GM18526 (cell line): ENCODE data around the gene ARMC12.

Experiments
- POLR2A ChIP-seq: IDR thresholded peaks from 3 replicates; pipeline ENCODE4 v1.6.1; 2011; ENCODE audit not compliant: insufficient read length; ENCODE audit errors: extremely low read depth

The ARMC12 gene

DNA sequence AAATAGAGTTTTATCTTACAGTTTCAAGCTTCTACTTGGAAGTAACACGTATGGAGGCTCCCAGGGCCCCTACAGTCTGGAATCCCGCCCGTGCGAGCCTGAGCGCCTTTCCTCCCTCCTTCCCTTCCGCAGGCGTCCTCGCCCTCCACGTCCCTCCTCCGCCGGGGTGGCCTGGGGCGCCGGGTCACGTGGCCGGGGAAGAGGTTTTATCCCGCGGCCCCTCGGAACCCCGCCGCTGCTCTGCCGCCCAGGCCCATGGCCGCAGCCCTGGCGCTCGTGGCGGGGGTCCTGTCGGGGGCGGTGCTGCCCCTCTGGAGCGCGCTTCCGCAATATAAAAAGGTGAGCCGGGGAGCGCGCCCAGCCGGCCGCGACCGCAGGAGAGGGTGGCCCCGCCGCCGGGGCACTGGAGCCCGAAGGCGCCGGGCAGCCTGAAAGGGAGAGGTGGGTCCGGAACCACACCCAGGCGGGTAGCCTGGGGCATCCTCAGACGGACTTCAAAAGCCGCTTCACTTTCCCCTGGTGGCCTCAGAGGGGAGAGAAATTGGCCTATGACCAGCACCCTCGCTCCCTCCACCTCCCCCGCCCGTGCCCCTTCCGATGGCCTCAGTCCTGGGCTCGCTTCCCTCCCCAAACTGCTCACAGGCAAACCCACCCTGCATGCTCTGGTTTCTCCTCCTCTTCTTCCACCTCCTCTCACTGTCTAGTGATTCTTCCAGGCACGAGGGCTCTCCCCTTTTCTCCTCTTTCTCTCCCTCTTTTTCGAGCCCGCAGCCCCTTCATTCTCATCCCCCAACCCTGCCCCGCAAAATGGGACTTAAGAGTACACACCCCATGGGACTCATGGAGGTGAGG is 39.8 kb downstream of the ARMC12 start, which contains the start of gene CLPSL2:
Gene CLPSL2, plus strand, starts transcription at position 235 of the 852 bp plus-strand sequence. Its CDS starts 21 bp downstream, at position 256.
- TF ChIP-seq POLR2A: no peak

DNA sequence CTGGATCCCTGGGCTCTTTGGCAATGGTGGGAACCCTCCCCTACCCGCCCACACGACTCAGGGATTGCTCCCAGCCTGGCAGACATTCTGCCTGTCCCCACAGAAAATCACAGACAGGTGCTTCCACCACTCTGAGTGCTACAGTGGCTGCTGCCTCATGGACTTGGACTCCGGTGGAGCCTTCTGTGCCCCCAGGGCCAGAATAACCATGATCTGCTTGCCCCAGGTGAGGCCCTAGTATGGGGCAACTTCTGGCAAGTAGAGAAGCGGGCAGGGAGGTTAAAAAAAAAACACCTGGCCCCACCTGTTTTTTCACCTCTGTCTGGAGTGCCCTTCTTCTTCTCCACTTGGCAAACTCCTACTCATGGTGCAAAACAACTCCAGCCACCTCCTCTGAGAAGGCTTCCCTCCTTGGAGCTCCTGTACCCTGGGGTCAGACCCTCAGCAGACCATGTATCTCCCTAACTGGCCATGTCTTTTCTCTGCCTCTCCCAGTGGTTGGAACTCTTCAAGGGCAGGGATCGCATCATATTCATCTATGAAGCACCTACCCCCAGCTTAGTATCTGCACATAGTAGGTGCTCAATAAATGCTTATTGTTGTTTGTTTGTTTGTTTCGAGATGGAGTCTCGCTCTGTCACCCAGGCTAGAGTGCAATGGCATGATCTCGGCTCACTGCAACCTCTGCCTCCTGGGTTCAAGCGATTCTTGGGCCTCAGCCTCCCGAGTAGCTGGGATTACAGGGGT is 40.7 kb downstream of the ARMC12 start:
- TF ChIP-seq POLR2A: no peak

DNA sequence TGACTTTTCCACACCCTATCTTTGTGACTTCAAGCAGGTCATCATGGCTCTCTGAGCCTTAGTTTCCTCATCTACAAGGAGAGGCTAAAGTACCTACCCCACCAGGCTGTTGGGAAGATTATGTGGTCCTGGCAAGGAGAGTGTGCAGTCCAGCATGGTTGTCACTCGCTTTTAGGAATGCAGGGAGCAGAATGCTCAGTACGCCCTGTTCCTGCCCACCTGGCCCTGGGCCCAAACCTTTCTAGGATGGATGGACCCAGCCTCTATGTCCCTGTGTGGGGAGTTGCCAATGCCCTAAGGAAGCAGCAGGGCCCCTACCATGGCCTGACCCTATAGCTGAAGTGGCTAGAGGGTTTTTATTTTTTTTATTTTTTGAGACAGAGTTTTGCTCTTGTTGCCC is 41.6 kb downstream of the ARMC12 start:
- TF ChIP-seq POLR2A: no peak

DNA sequence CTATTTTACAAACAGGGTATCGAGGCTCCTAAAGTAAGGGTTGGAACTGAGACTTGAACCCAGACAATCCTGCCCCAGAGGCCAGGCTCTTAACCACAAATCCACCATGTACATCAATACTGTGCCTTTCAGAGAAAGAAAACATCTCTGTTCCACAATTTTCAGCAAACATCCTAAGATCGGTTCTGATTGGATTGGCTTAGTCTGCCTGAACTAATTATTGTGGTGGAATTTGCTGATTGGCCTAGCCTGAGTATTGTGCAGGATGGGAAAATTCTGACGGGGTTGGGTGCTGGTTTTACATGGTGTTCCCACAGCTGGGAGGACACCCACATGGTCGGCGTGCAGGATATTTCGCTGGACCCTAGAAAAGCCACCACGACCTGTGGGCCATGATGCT is 43.9 kb downstream of the ARMC12 start, which contains the start of gene CLPSL1:
Gene CLPSL1, plus strand, starts transcription at position 301 of the 400 bp plus-strand sequence. Its CDS starts 92 bp downstream, at position 393.
- no peak for TF ChIP-seq POLR2A

DNA sequence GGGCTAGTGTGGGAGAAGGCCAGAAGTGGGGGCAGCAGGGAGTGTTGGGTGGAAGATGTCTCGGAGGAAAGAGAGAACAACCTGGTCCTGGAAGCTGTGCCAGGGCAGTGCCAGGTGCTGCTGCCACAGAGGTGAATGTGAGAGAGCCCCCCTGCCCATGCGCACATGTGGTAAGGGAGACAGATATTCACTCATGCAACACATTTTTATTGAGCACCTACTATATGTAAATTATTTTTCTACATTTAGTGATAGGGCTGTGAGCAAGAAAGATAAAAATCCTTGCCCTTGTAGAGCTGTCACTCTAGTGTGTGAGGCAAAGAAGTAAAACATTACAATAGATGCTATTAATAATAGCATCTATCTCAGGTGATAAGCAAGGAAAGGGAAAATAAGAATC is 44.5 kb downstream of the ARMC12 start:
- no peak for TF ChIP-seq POLR2A

DNA sequence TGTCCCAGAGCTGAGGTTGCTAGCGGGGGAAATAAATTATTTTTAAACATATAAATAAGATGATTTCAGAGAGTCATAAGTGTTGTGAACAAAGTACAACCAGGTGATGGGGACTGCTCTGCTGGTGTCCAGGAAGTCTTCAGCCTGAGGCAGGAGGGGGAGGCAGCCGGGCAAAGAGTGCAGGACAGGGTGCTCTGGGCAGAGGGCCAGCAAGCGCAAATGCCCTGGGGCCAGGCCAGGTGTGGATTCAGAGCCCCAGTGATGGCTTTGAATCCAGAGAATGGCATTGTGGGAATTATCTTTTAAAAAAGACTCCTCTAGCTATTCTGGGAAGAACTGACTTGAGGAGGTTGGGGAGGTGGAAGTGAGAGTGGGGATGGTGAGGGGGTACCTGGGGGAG is 45.6 kb downstream of the ARMC12 start:
- TF ChIP-seq POLR2A: no peak

DNA sequence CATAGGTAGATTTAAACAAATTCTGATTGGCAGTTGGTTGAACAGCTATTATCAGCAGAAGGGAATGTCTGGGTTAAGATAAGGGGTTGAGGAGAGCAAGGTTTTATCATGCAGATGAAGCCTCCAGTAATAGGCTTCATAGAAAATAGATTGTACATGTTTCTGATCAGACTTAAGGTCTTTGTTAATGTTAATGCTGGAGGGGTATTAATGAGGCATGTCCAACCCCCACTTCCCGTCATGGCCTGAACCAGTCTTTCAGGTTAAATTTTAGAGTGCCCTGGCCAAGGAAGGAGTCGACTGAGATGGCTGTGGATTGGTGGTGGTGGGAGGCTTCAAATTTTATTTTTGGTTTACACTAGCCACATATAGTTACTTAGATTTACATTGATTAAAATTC is 47.4 kb downstream of the ARMC12 start:
- TF ChIP-seq POLR2A: no peak

DNA sequence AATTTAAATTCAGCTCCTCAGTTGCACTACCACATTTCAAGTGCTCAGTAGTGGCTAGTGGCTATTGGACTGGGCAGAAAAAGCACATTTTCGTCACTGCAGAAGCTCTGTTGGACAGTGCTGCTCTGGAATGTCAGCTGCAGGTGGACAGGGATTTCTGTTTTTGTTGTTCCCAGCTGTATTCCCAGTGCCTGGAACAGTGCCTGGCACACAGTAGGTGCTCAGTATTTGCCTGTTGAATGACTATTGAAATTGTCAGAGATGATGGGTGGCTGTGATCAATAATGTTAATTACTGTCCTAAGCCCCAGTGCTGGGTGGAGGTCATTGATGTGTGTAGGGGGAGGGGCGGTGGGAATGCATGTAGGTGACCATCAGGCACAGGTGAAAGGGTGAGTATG is 49.4 kb downstream of the ARMC12 start:
- no peak for TF ChIP-seq POLR2A

DNA sequence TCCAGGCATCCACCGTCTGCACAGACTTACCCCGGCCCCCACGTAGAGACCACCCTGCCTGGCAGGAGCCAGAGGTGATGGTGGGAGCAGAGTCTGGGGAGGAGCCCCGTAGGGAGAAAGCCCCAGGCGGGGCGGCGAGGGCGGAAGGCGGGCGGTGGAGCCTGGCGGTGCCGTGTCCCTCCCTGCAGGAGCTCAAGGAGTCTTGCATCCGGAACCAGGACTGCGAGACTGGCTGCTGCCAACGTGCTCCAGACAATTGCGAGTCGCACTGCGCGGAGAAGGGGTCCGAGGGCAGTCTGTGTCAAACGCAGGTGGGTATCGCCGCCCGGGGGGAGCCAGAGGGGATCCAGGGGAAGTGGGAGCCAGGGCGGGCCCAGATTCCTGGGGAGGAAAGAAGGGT is 50.0 kb downstream of the ARMC12 start:
- no peak for TF ChIP-seq POLR2A

DNA sequence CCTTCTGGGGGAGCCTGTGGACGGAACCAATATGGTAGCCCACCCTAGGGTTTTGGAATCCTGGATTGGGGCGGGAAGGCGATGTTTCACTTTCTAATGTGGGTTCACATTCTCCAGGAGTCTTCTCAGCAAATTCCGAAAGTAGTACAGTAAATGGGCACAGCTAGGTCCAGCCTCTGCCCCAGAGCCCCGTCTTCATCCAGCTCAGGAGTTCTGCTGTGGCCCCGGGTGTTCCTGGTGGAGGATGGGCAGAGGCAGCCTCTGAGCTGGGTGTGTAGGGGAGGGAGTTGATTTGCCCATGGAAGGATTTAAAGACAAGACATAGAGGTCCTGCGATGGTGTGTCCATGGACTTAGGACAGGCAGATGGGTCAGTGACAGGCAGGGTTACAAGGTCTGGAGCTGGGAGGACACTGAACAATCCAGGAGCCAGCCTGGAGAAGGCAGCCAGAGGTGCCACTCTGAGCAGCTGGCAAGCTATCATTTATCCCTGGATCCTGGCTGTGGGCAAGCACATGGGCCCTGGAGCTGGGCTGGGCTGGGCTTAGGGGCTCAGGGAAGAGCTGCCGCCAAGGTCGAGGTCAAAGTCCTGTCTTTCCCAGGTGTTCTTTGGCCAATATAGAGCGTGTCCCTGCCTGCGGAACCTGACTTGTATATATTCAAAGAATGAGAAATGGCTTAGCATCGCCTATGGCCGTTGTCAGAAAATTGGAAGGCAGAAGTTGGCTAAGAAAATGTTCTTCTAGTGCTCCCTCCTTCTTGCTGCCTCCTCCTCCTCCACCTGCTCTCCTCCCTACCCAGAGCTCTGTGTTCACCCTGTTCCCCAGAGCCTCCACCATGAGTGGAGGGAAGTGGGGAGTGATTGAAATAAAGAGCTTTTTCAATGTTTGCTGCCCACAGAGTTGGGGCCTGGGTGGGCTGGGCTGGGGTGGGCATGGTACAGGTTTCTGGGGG is 50.7 kb downstream of the ARMC12 start:
- TF ChIP-seq POLR2A: no peak

DNA sequence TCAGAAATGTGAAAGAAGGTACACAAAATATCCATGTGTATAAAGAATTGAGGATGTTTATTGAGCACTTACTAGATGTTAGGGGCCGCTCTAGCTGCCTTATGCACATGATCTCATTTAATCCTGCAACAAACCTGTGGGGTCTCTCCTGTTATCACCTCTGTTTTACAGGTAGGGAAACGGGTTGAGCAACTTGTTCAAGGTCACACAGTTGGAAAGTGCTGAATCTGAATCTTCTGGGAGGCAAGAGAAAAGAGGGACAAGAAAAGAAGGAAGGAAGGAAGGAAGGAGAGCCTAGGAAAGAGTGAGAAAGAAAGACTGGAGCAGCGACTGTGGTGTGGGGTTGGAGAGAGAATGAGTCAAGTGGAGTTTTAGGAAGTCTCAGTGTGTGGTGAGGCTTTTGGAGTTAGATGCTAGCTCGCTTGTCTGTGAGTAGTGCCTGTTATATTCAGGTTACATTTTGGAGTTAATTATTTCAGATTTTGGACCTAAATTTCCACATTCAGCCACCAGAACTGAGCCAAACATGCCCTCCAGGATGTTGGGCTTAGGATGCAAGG is 51.7 kb downstream of the ARMC12 start:
- TF ChIP-seq POLR2A: no peak

DNA sequence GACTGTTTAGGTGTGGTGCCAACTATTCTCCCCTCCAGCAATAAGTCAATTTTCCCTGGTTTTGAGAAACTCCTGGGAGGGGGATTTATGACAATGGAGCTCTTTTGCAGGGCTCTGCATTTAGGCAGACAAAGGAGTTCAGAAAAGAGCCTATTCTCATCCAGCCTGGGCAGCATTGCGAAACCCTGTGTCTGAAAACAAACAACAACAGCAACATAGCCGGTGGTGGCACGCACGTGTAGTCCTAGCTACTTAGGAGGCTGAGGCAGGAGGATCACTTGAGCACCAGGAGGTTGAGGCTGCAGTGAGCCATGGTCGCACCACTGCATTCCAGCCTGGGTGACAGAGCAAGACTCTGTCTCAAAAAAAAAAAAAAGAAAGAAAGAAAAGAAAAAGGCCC is 53.9 kb downstream of the ARMC12 start:
- no peak for TF ChIP-seq POLR2A

DNA sequence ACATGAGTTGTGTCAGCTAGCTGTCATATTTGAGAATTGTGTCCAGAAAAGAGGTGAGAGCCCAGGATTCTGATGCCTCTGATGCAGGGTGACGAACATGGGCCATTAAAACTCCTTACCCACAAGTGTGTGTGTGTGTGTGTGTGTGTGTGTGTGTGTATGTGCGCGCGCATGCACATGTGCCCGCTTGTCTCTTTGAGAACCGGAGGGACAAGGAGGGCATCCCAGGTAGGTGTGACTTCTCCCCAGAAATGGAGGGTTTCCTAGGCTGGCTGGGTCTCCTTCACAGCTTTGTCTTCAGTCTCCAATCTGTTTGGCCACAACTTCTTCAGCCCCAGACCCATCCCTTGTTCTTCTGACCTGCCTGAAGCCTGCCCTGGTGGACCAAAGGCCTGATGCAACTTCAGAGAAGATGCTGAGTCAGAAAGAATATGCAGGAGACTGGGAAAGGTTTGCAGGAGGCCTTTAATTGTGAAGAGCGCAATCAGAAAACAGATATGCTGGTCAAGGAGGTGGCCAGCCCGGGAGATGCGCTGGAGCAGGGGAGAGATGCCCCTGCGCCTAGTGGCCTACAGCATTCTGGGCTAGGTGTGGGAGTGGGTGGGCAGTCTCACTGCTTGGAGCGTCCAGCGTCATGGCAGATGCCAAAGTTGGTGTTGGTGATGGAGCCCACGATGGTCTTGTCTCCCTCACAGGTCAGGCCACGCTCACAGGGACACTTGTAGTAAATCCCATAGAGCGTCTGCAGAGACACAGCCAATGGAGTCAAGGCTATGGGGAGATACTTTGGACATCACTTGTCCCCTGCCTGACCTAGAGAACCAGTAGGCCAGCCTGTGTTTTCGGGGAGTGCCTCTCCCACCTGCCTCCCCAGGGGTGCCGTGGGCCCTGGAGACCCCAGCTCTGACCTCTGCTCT is 58.0 kb downstream of the ARMC12 start:
- TF ChIP-seq POLR2A: no peak

DNA sequence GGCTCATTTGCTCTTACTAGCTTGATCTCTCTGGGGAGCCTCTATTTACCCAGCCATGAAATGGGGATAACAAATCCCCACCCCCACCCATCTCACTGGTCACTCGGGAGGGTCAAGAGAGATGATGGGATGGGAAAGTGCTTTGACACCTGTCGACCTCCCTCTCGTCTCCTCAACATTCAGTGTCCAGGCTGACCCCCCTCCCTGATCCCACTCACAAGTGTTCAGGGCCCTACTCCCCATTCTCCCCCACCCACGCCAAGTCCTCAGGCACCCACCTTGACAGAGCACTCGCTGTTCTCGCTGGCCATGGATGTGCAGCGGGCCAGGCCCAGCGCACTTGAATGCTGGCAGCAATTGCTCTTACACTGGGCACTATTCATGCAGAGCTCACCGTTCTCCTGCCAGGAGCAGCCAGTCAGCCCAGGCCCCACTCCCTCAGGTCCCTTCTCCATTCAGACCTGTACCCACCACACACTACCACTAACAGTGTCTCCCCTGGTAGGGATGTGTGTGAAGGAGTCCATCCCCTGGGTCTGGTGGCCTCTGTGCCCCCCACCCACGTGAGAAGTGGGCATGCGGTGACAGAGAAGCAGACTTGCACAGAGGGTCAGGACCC is 58.7 kb downstream of the ARMC12 start:
- TF ChIP-seq POLR2A: no peak

DNA sequence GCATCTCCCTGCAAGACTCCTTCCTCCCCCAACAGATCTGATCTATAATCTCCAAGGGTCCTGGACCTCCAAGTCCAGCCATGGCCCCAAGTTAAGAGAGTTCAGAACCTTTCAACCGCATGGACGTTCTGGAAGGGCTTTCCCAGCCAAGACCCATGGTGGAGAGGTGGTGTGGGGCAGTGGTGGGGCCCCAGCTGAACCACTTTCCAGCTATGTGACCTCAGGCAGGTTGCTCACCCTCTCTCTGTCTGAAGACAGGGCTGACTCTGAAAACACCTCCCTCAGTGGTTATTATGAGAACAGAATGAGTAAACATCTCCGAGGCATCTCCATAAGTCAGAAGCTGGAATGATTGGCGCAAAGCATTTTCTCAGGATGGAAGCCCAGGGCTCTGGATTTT is 59.4 kb downstream of the ARMC12 start:
- no peak for TF ChIP-seq POLR2A
